SJSA1 (cell line): ENCODE data around the gene FBXO8. TPM values are rescaled to one million over a fixed set of nuclear protein-coding genes. Genes with fewer than 3 reads are reported as not detected.
A peak's percentile ranks its signal among the peaks of the same experiment; 100 is the strongest.
"Not testable (repeated sequence)": the region's sequence is repeated elsewhere in the genome, so short reads cannot be mapped to it uniquely, and the experiment has no call there.

Experiments used
- DNase-seq, 2 experiments: peaks; one replicate each; pipeline ENCODE4 v3.0.0-alpha.2; 2015 to 2020; ENCODE audit warnings: low spot score in 2 of 2, low read depth in 1 of 2
- H3K27ac ChIP-seq: fragments of 250-450 bp; sonication (Bioruptor Pico); 2 replicates; pipeline ENCODE4 v1.5.1; 2020; ENCODE audit warnings: mild to moderate bottlenecking, moderate library complexity
- H3K27me3 ChIP-seq: fragments of 250-450 bp; sonication (Bioruptor Pico); replicated peaks from 2 replicates; pipeline ENCODE4 v1.5.1; 2020; ENCODE audit warnings: mild to moderate bottlenecking, moderate library complexity
- H3K36me3 ChIP-seq: fragments of 250-450 bp; sonication (Bioruptor Pico); 2 replicates; pipeline ENCODE4 v1.5.1; 2020; ENCODE audit warnings: mild to moderate bottlenecking
- H3K4me1 ChIP-seq: fragments of 250-450 bp; sonication (Bioruptor Pico); replicated peaks from 2 replicates; pipeline ENCODE4 v1.6.1; 2021; ENCODE audit warnings: mild to moderate bottlenecking
- H3K4me3 ChIP-seq: fragments of 250-450 bp; sonication (Bioruptor Pico); 2 replicates; pipeline ENCODE4 v1.5.1; 2020; ENCODE audit warnings: mild to moderate bottlenecking
- H3K9me3 ChIP-seq: fragments of 250-450 bp; sonication (Bioruptor Pico); replicated peaks from 2 replicates; pipeline ENCODE4 v1.5.1; 2020; ENCODE audit warnings: mild to moderate bottlenecking
- total RNA-seq: library from RNA; depleted of rRNA; stranded (reverse); fragments of >200 nt; shearing (Covaris generic); gene quantifications from 2 replicates; pipeline ENCODE4 v1.2.3, GENCODE V29; 2014

The FBXO8 gene
- total RNA-seq, 1 experiment from 2014 or later, result 26.2 TPM

GRCh38 chr4:174307694-174308093 lies 24.2 kb upstream of the FBXO8 start:
- Histone ChIP-seq H3K4me3 (no peak overlapping the region), H3K4me1 (no peaks in the 10 kb centered on the region), H3K27me3 (no peaks in the 10 kb centered on the region), H3K36me3 (peaks cover 6% of the 10 kb centered on the region), H3K9me3 (no peaks in the 10 kb centered on the region), H3K27ac (no peak overlapping the region)
- DNase-seq, result no peak

GRCh38 chr4:174305961-174306360 lies 22.5 kb upstream of the FBXO8 start:
- Histone ChIP-seq H3K36me3 (peaks cover 6% of the 10 kb centered on the region), H3K9me3 (no peaks in the 10 kb centered on the region)

GRCh38 chr4:174304664-174305063 lies 21.2 kb upstream of the FBXO8 start:
- H3K27me3 ChIP-seq, result no peaks in the 10 kb centered on the region
- H3K36me3 ChIP-seq, result peaks cover 6% of the 10 kb centered on the region
- no peaks in the 10 kb centered on the region for H3K9me3 ChIP-seq
- DNase-seq, result no peak
- no peaks in the 10 kb centered on the region for H3K4me1 ChIP-seq
- H3K4me3 ChIP-seq, result no peak overlapping the region
- no peak overlapping the region for H3K27ac ChIP-seq

More at GRCh38 chr4:174305961-174306360, 22.5 kb upstream of the FBXO8 start:
- DNase-seq, result no peak
- Histone ChIP-seq H3K4me3 (no peak overlapping the region), H3K27me3 (no peaks in the 10 kb centered on the region), H3K4me1 (no peaks in the 10 kb centered on the region), H3K27ac (no peak overlapping the region)

- no peak for DNase-seq
- no peaks in the 10 kb centered on the region for H3K4me1 ChIP-seq
- peaks cover 6% of the 10 kb centered on the region for H3K36me3 ChIP-seq
- H3K27ac ChIP-seq, result no peak overlapping the region
- no peaks in the 10 kb centered on the region for H3K27me3 ChIP-seq
- no peaks in the 10 kb centered on the region for H3K9me3 ChIP-seq
- no peak overlapping the region for H3K4me3 ChIP-seq
Measured at GRCh38 chr4:174303687-174304086, 20.2 kb upstream of the FBXO8 start.

- H3K27me3 ChIP-seq, H3K4me3 ChIP-seq, DNase-seq, H3K9me3 ChIP-seq, H3K4me1 ChIP-seq, H3K36me3 ChIP-seq, H3K27ac ChIP-seq: not testable (repeated sequence)
Measured at GRCh38 chr4:174295142-174295541, 11.7 kb upstream of the FBXO8 start.

GRCh38 chr4:174294641-174295040 lies 11.2 kb upstream of the FBXO8 start:
- H3K4me1 ChIP-seq, H3K9me3 ChIP-seq, H3K36me3 ChIP-seq, H3K27me3 ChIP-seq, H3K27ac ChIP-seq, H3K4me3 ChIP-seq, DNase-seq: not testable (repeated sequence)

- H3K27me3 ChIP-seq, result no peaks in the 10 kb centered on the region
- no peak for DNase-seq
- H3K9me3 ChIP-seq, result peaks cover 4% of the 10 kb centered on the region
- peaks cover 5% of the 10 kb centered on the region for H3K36me3 ChIP-seq
- H3K4me3 ChIP-seq, result no peak overlapping the region
- H3K27ac ChIP-seq, result no peak overlapping the region
- no peaks in the 10 kb centered on the region for H3K4me1 ChIP-seq
Measured at GRCh38 chr4:174292473-174292872, 9.0 kb upstream of the FBXO8 start.

- H3K27me3 ChIP-seq, result no peaks in the 10 kb centered on the region
- no peak overlapping the region for H3K4me3 ChIP-seq
- peaks cover 4% of the 10 kb centered on the region; the same call in 1 of the 2 replicates for H3K4me1 ChIP-seq
- H3K36me3 ChIP-seq, result peaks cover 9% of the 10 kb centered on the region; the same call in 1 of the 2 replicates
- no peak overlapping the region for H3K27ac ChIP-seq
- no peak for DNase-seq
- no peaks in the 10 kb centered on the region; the same call in 1 of the 2 replicates for H3K9me3 ChIP-seq
Measured at GRCh38 chr4:174286870-174287269, 3.4 kb upstream of the FBXO8 start.

- H3K9me3 ChIP-seq, result no peaks in the 10 kb centered on the region
- peaks cover 4% of the 10 kb centered on the region; the same call in 1 of the 2 replicates for H3K4me1 ChIP-seq
- peak in 1 of 2 experiments; percentile 54 for DNase-seq
- no peaks in the 10 kb centered on the region for H3K27me3 ChIP-seq
- H3K27ac ChIP-seq, result peak overlapping the region; percentile 96
- H3K36me3 ChIP-seq, result peaks cover 9% of the 10 kb centered on the region; the same call in 1 of the 2 replicates
- H3K4me3 ChIP-seq, result peak overlapping the region; percentile 69
Measured at GRCh38 chr4:174284487-174284886, 1.0 kb upstream of the FBXO8 start.

- Histone ChIP-seq H3K27ac (peak overlapping the region; percentile 96), H3K27me3 (no peaks in the 10 kb centered on the region), H3K4me3 (peak overlapping the region; percentile 69), H3K9me3 (no peaks in the 10 kb centered on the region), H3K36me3 (peaks cover 9% of the 10 kb centered on the region; the same call in 1 of the 2 replicates), H3K4me1 (peaks cover 4% of the 10 kb centered on the region; the same call in 1 of the 2 replicates)
- DNase-seq, result peak; percentile 82 to 83
Measured at GRCh38 chr4:174282836-174283506, 496 bp downstream of the FBXO8 start.

GRCh38 chr4:174281901-174282300 lies 1.6 kb downstream of the FBXO8 start:
- no peak overlapping the region for H3K4me3 ChIP-seq
- peaks cover 9% of the 10 kb centered on the region; the same call in 1 of the 2 replicates for H3K36me3 ChIP-seq
- H3K27ac ChIP-seq, result no peak overlapping the region
- no peak for DNase-seq
- H3K4me1 ChIP-seq, result peaks cover 4% of the 10 kb centered on the region; the same call in 1 of the 2 replicates
- H3K9me3 ChIP-seq, result no peaks in the 10 kb centered on the region
- H3K27me3 ChIP-seq, result no peaks in the 10 kb centered on the region

- Histone ChIP-seq H3K27me3 (no peaks in the 10 kb centered on the region), H3K4me3 (no peak overlapping the region), H3K9me3 (no peaks in the 10 kb centered on the region), H3K4me1 (peaks cover 4% of the 10 kb centered on the region; the same call in 1 of the 2 replicates), H3K36me3 (peaks cover 9% of the 10 kb centered on the region; the same call in 1 of the 2 replicates), H3K27ac (no peak overlapping the region)
- DNase-seq, result no peak
Measured at GRCh38 chr4:174281182-174281737, 2.2 kb downstream of the FBXO8 start.

GRCh38 chr4:174279433-174280155 lies 3.9 kb downstream of the FBXO8 start:
- Histone ChIP-seq H3K4me3 (no peak overlapping the region), H3K36me3 (peaks cover 9% of the 10 kb centered on the region; the same call in 1 of the 2 replicates), H3K27ac (no peak overlapping the region), H3K4me1 (no peaks in the 10 kb centered on the region; the same call in 1 of the 2 replicates), H3K27me3 (no peaks in the 10 kb centered on the region), H3K9me3 (no peaks in the 10 kb centered on the region)
- no peak for DNase-seq

- no peak for DNase-seq
- Histone ChIP-seq H3K4me3 (no peak overlapping the region), H3K36me3 (peaks cover 2% of the 10 kb centered on the region; the same call in 1 of the 2 replicates), H3K27me3 (no peaks in the 10 kb centered on the region), H3K4me1 (no peaks in the 10 kb centered on the region; the same call in 1 of the 2 replicates), H3K9me3 (no peaks in the 10 kb centered on the region), H3K27ac (no peak overlapping the region)
Measured at GRCh38 chr4:174278467-174278866, 5.0 kb downstream of the FBXO8 start.
